SH-SY5Y (cell line): ENCODE measurements around the gene PLIN3.

Source experiments
- GATA2 ChIP-seq: IDR thresholded peaks from 2 replicates; pipeline ENCODE4 v1.6.1; 2011; ENCODE audit warnings: mild to moderate bottlenecking, low read depth, low read length
- GATA3 ChIP-seq: IDR thresholded peaks from 2 replicates; pipeline ENCODE4 v1.6.1; 2011; ENCODE audit warnings: low read depth, mild to moderate bottlenecking, low read length, moderate library complexity

The PLIN3 gene, protein sequence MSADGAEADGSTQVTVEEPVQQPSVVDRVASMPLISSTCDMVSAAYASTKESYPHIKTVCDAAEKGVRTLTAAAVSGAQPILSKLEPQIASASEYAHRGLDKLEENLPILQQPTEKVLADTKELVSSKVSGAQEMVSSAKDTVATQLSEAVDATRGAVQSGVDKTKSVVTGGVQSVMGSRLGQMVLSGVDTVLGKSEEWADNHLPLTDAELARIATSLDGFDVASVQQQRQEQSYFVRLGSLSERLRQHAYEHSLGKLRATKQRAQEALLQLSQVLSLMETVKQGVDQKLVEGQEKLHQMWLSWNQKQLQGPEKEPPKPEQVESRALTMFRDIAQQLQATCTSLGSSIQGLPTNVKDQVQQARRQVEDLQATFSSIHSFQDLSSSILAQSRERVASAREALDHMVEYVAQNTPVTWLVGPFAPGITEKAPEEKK

DNA sequence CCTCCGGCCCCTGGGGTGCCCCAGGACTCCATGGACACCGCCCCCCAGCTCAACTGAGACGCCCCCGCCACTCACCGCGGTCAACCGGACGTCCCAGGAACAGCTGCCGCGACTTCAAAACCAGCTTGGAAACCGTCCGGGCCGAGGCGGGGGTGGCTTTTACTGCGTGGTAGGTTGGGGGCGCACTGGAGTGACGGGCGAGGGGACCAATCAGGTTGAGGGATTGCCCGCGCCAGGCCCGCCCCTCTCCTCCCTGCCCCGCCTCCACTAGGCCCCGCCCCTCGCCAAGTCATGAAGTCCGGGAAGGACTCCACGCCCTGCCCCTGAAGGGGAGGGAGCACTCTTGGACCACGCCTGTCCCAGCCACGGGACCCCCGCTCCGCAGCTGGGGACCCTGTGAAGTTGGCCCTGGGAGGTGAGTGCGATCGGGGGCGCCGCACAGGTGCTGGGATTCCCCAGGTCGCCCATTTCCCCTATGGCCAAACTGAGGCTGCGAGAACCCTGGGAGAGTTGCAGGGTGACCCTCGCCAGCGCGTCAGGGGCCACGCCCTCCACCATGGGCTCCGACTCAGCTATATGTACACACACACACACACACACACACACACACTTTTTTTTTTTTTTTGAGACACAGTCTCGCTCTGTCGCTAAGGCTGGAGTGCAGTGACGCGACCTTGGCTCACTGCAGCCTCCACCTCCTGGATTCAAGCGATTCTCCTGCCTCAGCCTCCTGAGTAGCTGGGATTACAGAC, at the start of gene PLIN3:
Gene PLIN3 (minus strand): TSS at position 134 of the 752 bp plus-strand sequence. CDS start 6,273 bp downstream, outside the sequence.
- TF ChIP-seq GATA2: no peak
- TF ChIP-seq GATA3: no peak

DNA sequence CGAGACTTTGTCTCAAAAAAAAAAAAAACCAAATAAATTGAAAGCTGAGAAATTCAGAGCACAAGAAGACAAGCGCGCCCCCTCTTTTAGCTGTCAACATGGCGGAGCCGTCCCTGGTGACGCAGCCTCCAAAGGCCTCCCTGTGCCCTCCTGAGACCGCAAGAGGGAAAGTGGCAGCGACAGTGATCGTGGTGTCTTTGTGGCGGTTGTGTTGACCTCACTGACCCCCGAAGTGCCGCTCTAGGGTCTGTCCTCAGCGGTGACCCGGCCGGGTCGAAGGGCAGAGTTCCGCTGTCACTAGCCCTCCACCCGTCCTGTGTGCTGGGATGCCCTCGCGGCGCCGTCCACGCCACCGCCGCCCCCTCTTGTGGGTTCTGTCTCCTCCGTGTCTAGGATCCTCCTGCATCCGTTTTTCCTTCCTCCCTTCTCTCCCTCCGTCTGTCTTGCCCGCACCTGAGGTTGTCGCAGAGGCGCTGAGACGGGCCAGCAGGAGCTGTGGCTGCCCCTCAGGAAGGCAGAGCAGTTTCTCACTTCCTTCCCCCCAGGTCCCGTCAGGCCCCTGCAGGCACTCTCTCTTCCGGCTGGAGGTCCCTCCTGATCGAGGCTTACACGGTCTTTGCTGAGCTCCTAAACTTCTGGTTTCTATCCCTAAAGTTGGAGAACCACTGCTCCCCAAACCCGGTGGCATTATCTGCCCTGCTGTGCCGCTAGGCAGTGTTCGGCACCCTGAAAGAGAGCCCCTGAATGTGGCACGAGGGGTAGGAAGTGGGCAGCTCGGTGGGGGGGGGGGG, 49.0 kb upstream of the PLIN3 start:
- TF ChIP-seq GATA2 (no peak), GATA3 (no peak)

DNA sequence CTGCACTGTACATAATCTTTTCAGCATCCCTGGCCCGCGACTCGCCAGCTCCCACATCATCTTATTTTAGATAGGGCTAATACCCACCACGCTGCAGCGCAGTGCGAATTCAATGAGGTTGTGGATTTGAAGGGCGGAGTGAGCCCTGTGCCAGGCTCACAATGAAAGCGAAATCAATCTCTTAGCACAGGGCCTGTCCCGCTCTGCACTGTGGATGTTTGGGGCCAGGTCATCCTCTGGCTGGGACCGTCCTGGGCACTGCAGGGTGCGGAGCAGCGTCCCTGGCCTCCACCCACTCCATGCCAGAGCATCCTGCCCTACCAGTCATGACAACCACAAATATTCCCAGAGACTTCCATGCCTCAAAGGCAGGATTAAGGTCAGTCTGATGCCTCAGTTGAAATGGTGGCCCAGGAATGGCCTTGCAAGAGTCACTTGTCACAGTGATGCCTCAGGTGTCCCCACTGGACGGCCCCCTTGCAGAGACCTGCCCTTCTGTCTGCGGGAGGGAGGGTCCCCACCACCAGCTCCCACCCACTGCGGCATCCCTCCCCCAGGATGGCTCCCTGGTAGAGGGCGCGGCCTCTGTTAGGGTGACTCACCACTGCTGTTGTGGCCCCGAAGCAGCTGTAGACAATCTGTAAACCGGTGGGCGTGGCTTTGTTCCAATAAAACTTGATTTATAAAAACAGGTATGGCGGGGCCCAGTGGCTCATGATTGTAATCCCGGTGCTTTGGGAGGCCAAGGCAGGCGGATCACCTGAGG, 47.5 kb upstream of the PLIN3 start:
- TF ChIP-seq GATA3: no peak
- TF ChIP-seq GATA2: no peak

DNA sequence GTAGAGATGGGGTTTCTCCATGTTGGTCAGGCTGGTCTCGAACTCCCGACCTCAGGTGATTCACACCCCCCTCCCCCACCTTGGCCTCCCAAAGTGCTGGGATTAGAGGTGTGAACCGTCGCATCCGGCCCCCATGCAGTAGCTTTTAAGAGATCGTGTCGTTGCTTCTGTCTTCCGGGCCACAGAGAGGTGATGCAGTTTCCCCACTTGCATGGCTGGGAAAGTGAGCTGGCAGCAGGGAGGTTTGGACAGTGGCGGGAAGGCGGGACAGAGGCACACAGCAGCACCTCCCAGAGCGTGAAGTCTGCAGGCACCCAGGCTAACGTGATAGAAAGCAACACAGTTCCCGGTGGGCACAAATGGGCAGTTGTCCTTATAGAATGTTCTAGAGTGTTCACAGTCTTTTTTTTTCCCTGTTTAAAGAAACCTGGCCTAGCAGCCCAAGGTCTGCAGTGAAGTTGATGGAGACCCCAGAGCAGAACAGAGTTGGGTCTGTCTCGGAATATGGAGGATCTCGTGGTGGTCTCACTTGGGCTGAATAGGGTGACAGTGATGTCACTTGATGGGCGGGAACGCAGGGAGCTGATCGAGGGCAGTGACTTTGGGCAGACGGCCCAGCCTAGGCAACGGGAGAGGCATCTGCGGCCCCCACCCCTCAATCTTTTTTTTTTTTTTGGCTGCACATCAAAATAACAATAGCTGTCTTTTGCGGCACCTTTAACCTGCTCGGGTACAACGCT, 46.7 kb upstream of the PLIN3 start:
- TF ChIP-seq GATA2 (no peak), GATA3 (no peak)

DNA sequence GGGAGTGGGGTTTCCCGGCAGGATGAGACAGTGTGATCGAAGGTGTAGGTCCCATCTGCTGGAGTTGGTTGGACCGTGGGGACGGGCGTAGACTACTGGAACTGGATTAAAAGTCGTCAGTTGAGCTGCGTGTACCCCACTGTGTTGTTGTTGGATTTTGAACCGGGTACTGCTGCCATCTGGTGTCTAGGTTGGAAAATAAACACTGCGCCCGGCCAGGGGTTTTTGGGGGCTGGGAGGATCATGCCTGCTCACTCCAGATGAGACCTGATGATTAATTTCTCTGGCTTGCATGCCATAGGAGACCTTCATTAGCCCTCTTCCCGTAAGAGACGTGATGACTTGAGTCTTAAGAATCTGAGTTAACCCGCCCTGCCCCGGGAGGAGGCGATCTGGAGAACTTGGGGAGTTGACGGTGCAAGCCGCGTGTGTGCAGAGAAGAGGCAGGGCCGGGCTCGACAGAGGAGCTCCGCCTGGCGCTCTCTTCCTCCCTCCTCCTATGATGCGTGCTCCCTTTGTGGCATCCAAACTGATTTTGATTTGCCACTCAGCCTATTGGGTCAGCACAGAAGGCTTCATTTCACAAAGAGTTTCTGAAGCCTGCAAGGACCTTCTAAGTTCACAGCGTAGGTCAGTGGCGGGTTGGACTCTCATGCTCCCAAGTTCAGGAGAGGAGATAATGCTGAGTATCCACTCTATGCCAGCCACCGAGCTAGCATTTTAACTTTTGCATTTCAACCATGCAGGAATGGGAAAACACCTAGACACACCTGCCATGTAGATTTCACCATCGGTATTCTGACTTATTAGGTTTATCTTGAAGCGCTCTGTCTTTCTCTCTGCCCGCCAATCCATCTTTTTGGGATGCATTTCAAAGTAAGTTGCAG, 44.6 kb upstream of the PLIN3 start:
- no peak for TF ChIP-seq GATA3
- TF ChIP-seq GATA2: no peak

DNA sequence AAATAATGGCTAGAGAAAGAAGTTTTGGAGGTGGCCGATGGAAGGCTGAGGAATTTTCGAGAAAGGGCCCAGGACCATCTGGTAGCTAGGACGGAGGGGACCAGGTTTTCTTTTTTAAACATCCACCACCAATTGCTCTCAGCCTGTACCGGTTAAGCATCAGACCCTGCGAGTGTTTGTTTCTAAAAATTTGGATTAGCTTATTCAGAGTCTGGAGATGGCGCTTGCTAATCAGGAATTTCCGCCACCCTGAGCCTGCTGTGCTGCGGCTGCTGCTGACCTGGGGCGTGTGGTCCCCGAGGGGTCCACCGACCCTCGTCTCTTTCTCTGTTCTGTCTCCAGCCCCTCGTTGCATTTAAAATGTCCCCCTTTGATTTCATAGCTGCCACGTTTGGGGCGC, 43.8 kb upstream of the PLIN3 start:
- TF ChIP-seq GATA3 (no peak), GATA2 (no peak)

DNA sequence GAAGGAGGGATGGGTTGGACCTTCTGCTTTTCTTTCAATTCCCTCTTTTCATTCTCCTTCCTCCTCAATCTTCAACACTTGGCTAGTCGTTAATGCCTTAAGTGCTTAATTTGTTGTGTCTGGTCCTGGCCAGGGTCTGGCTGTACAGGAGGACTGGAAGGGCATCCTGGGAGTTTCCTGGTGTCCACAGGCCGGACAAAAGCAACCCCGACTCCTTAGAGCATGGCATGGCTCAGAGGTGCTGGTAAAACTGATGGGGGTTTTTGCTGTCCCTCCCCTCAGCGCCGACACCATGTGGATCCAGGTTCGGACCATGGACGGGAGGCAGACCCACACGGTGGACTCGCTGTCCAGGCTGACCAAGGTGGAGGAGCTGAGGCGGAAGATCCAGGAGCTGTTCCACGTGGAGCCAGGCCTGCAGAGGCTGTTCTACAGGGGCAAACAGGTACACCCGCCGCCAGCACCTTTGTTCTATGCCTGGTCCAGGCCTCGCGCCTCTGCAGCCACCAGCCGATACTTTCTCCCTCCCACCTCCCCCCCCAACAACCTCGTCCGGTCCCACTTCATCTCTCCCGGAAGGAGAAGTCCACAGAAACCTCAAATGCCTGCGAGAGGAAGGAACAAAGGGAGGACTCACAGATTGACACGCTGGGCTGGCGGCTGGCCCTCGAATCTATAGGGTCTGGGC, 43.3 kb upstream of the PLIN3 start:
- TF ChIP-seq GATA3 (no peak), GATA2 (no peak)

DNA sequence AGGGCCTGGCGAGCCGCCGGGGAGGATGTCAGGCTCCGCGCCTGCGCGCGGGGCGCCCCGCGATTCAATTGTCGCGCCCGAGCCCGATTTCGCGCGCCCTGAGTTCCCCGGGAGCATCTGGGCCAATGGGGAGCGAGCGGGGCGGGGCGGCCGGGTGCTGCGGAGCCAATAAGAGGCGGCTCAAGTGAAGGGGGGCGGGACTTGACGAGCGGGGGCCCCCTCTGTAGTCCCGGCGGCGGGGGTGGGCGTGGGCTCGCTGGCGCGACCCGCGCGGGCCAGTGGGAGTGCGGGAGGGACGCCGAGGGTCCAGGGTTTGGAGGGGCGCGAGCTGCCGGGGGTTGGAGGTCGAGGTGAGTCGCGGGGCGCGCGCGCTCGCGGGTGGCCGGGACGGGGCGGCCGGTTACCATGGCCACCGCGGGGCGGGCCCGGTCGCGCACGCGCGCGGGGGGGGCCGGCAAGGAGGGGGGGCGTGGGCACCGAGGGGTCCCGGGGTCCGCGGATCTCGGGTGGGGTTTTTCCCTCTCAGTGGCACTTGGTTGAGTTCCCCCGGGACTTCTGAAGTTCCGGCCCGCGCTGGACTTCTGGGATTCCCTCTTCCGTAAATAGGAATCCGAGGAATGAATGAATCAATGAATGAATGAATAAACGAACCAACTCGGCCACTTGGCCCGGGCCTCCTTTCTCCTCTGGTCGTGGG, 42.6 kb upstream of the PLIN3 start:
- TF ChIP-seq GATA3 (no peak), GATA2 (no peak)

DNA sequence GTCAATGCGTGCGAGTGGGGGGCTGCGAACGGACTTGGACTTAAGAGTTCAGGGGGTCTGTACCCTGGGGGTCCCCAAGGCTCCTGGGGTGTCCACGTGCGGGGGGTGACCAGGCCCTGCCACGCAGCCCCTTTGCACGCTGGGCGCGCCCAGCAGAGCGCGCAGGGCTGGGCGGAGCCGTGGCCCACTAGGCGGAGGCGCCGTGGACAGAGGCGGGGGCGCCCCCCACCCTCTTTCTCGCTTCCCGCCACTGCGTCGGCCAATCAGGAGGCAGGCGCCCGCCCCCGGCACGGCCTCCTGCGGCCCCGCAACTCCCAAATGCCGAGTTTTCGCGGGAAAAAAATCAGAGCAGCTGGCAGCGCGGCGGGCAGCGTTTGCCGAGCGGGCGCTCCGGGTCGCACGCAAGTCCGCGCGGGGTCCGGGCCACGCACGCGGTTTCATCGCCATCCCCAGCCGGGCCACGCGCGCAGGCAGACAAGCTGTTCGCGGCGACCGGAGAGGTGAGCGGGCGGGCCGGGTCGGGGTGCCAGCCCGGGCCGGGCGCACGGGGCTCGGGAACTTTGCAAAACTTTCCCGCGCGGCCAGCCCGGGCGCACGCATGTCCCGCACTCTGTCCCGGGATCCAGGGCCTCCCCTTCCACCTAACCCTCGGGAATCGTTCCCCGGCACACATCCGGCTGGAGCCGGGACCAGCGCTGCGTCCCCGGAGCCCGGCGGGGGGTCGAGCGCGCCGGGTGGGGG, 41.9 kb upstream of the PLIN3 start, which contains the start of gene UHRF1:
Gene UHRF1 (plus strand): TSS at position 346 of the 741 bp plus-strand sequence. CDS start 1,385 bp downstream, outside the sequence.
- TF ChIP-seq GATA2: no peak
- TF ChIP-seq GATA3: no peak

DNA sequence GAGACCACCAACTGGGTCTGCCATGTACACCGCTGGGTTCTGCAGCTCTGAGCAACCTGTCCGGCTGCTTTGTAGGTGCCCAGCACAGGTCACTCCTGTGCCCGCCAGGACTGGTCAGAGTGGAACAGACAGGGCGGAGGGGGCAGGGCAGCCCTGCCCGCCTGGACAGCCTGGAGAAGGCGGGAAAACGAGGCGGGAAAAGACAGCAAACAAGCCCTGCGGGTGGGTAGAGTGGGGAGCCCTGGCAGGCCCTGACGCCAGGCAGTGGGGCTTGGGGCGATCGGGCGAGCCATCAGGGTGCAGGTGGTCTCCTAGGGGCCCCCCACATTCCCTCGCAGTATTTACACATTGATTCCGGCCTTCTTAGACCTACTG, 41.3 kb upstream of the PLIN3 start:
- TF ChIP-seq GATA3: no peak
